ENCODE measurements around the gene PTPRZ1.

PTPRZ1 gene

GRCh38 chr7:121872831-121873288 lies at the start of gene PTPRZ1:
TSS of gene PTPRZ1 (plus strand) at chr7:121873161. CDS start at chr7:121873500, 339 bp downstream.
- no peak for DNase-seq

- no peak for DNase-seq
These were observed 48.7 kb upstream of the PTPRZ1 start for GRCh38 chr7:121824276-121824675.

DNA sequence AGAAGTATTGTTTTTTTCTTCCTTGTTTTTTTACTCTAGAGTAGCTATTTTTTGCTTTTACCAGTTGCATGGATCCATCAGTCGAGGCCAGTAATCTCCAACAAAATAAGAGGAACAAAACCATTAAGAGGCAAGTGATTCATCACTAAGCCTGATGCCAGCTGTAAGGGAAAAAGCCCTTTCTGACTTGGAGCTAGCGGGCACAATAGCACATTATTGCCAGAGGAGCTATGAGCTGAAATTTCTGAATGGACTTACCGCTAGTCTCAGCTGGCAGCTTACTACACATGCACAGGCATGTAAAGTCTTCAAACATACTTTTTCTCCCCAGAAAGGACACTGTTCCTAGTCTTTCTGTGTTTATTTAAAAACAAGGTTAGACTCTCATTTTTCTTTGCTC lies 41.6 kb upstream of the PTPRZ1 start:
- DNase-seq = no peak

DNA sequence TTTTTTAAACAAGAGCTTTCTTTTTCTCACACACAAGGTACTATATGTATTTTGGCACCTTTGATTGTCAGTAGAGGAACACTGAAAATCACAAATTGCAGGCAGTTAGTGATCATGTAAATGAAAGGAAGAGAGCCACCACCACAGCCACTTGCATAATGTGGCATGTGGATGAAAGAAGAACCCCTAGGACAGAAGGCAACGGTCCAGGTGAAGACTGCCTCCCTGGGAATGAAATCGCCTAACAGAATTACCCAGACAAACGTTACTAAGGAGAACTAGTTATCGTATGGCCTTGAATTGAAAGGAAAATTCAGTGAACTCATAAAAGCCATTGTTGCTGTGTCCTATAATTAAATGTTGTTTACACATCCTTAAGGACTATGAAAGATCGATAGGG lies 41.2 kb upstream of the PTPRZ1 start:
- no peak for DNase-seq

GRCh38 chr7:121832347-121832746 lies 40.6 kb upstream of the PTPRZ1 start:
- DNase-seq = no peak

- DNase-seq = no peak
These were observed 39.0 kb upstream of the PTPRZ1 start for GRCh38 chr7:121833991-121834390.

GRCh38 chr7:121837462-121837861 lies 35.5 kb upstream of the PTPRZ1 start:
- no peak for DNase-seq

DNA sequence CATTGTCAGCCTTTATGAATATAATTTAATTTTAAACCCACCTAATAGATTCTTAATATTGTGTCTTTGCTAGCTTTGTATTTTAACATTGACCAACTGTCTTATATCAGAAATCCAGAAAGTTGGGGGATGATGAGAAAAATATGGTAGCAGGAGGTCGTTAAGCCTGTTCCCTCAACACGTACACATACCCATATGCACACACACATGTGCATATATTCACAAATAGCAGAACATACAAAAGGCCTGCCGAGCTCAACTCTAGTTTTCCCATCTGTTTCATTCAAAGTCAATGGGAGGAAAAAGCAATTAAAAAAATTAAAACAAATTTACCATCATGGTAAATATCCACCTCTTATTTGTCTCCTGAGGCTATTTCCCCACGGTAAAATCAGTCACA lies 25.9 kb upstream of the PTPRZ1 start:
- no peak for DNase-seq

DNA sequence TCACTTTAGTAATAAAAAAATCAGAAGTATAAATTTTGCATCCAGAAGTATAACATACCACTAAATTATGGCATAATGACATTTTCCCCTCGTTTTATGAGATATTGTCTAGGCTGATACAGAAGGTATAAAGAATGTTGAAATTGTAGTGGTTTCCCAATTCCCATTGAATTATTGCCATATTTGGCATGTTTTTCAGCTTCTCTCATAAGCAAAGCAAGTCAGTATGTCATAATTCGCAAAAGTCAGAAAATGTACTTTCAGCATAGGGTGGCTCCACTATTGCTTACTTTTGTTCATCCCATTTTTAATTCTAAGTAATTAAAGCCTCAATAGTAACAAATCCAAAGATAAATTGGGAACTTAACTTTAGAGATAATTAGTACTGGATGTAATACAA lies 19.7 kb upstream of the PTPRZ1 start:
- no peak for DNase-seq

- no peak for DNase-seq
These were observed 12.0 kb upstream of the PTPRZ1 start for GRCh38 chr7:121860953-121861352.

- no peak for DNase-seq
These were observed 10.4 kb upstream of the PTPRZ1 start for GRCh38 chr7:121862591-121862990.

GRCh38 chr7:121871188-121871587 lies 1.8 kb upstream of the PTPRZ1 start:
- DNase-seq = no peak

DNA sequence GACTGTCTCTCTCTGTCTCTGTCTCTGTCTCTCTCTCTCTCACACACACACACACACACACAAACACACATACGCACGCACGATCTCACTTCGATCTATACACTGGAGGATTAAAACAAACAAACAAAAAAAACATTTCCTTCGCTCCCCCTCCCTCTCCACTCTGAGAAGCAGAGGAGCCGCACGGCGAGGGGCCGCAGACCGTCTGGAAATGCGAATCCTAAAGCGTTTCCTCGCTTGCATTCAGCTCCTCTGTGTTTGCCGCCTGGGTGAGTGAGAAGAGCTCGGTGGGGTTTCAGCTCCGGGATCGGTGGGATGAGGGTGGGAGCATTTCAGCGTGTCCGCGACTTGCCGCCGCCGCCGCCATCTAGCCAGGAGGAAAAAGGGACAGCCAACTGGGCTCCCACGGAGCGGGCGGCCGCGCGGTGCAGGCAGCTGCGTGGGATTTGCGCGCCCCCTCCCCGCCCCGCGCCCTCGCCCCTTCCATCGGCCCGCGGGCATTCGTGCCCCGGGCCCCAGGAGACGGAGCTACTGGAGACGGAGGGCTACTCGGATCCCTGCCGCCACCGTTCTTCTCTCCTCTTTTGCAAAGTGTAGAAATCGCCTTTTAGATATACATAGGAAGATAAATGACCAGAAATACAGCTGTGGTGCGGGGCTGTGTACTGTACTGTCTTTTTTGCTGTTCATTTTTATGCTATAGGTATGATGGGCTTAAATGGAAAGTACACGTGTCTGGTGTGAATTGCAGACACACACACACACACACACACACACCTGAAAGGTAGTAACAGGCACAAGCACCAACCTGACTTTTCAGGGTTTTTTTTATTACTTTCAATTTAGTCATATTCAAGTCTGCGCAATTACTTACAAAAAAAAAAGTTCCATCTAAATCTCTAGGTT lies 581 bp downstream of the PTPRZ1 start:
- no peak for DNase-seq

- no peak for DNase-seq
These were observed 1.3 kb downstream of the PTPRZ1 start for GRCh38 chr7:121874298-121874697.

GRCh38 chr7:121875203-121875602 lies 2.2 kb downstream of the PTPRZ1 start:
- DNase-seq = no peak

- DNase-seq = no peak
These were observed 3.9 kb downstream of the PTPRZ1 start for GRCh38 chr7:121876656-121877500.

DNA sequence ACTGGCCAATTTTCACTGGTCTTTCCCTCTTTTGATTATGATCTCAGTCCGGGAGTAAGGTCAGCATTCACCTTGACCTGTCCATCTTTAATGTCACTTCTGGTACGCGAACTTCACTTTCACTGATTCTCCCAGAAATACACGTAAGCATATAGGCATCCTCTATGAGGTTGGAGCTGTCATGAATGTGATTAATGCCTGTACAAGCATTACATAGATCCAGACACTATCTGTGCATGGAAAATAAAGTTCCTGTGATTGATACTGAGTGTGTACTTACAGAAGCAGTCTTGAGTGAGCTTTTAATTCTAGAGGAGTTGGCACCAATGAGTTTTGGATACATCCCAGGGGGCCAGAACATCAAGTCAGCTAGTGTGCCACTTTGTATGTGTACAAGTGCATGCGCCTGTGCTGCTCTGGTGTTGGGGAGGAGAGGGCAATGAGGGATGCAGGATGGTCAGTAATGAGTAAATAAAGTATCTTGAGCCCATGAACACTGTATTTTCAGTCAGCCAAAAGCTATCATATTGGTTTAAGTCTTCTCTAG lies 6.0 kb downstream of the PTPRZ1 start:
- no peak for DNase-seq

- no peak for DNase-seq
These were observed 6.6 kb downstream of the PTPRZ1 start for GRCh38 chr7:121879544-121879943.

DNA sequence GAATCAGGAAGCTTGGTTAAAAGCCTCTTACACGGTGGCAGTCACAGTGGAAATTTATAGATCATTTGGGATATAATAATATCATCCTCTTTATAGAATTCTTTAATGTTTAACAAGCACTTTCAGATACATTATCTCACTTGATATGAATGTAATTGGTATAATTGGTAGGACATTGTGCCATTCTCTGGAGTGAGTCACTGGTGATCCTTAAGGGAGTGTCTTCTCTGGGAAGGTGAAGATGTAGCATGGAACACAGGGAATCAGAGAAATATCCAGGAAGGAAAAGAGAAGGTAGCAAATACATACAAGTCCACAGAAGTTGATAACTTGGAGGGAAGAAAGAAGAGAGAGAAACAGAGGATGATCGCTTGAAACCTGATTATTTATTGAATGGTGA lies 9.8 kb downstream of the PTPRZ1 start:
- no peak for DNase-seq

DNA sequence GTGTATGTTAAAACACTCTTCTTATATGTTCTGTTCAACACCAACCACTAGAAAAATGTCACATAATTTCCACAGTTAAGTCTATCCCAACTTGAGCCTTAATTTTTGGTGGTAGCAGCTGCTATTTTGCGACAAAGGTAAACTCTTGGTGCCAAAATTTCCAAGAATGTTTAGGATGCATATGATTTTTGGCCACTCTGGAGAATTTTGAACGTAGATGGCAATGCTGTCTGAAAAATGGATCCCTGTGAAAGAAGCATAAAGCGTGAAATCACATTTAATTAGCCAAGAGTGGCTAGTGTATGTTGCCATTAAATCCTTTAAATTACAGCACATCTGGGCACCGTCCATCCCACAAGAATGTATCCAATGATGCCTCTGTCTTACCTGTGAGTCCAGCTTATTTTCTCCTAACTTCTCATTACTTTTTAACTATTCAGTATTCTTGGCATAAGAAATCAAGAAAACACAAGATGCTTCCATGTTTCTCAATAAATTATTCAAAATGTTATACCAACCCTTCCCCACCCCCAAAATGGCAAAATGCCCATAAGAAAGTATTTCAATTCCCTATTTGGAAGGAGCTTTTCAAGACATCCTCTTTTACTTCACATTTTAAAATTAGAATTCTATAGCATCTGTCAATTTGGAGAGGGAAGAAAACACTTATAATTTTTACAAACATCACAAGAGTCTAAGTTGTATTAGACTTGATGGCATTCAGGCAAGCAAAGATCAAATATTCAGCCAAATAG lies 12.4 kb downstream of the PTPRZ1 start:
- no peak for DNase-seq

DNA sequence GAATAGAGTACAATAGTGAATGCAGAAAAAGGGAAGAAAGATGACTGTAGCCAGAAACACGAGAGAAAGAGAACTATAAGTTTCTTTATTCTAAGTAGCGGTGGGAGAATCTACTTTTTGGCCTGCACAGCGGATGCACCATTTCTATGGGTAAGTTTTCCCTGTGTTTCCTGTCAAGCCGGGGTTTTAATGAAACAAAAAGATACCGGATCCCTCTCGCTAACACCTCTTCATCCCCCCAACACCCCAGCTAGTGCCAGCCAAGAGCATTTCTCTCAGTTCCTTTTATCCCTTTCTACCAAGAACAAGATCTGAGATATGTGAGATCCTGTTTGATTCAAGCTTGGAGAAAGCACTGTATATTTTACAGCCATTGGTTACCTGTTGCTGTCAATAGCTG lies 14.7 kb downstream of the PTPRZ1 start:
- DNase-seq = no peak

DNA sequence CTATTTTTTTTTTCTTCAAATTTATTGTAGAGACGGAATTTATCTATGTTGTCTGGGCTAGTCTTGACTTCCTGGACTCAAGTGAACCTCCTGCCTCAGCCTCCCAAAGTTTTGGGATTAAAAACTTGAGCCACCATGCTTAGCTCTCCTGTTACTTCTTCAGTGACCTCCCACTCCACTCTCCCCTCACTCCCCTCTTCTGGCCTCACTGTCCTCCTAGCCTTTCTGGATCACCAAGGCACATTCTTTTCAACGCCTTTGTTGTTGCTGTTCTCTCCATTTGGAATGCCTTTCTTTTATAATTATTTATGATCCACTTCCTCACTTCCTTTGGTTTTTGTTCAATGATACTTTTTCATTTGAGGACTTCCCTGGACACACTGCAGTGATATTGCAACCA lies 17.9 kb downstream of the PTPRZ1 start:
- DNase-seq = no peak

GRCh38 chr7:121891731-121892130 lies 18.8 kb downstream of the PTPRZ1 start:
- no peak for DNase-seq

Data from CD4-positive, alpha-beta T cell treated with Interleukin-15 for 1 hour (primary cell).